ENCODE data around the gene ADAMTS9.
"Not testable (repeated sequence)": the region's sequence is repeated elsewhere in the genome, so short reads cannot be mapped to it uniquely, and the experiment has no call there.

ADAMTS9 gene

GRCh38 chr3:64568895-64569517 is 118.8 kb downstream of the ADAMTS9 start:
- DNase-seq = no peak

- no peak for DNase-seq
These were observed 120.9 kb downstream of the ADAMTS9 start for GRCh38 chr3:64566859-64567258.

GRCh38 chr3:64563751-64564150 is 124.0 kb downstream of the ADAMTS9 start:
- DNase-seq = no peak

- DNase-seq = no peak
These were observed 125.9 kb downstream of the ADAMTS9 start for GRCh38 chr3:64561868-64562267.

GRCh38 chr3:64561325-64561843 is 126.4 kb downstream of the ADAMTS9 start:
- no peak for DNase-seq

GRCh38 chr3:64560791-64561190 is 127.0 kb downstream of the ADAMTS9 start:
- no peak for DNase-seq

GRCh38 chr3:64559588-64559987 is 128.2 kb downstream of the ADAMTS9 start:
- no peak for DNase-seq

GRCh38 chr3:64556046-64556445 is 131.8 kb downstream of the ADAMTS9 start:
- DNase-seq = no peak

- no peak for DNase-seq
These were observed 132.4 kb downstream of the ADAMTS9 start for GRCh38 chr3:64555351-64555750.

GRCh38 chr3:64554096-64554920 is 133.5 kb downstream of the ADAMTS9 start:
- DNase-seq = no peak

GRCh38 chr3:64552966-64553365 is 134.8 kb downstream of the ADAMTS9 start:
- no peak for DNase-seq

GRCh38 chr3:64552160-64552559 is 135.6 kb downstream of the ADAMTS9 start:
- no peak for DNase-seq

- no peak for DNase-seq
These were observed 136.1 kb downstream of the ADAMTS9 start for GRCh38 chr3:64551697-64552096.

GRCh38 chr3:64550745-64551144 is 137.1 kb downstream of the ADAMTS9 start:
- no peak for DNase-seq

- DNase-seq = no peak
These were observed 137.9 kb downstream of the ADAMTS9 start for GRCh38 chr3:64549869-64550268.

GRCh38 chr3:64548200-64548889 is 139.5 kb downstream of the ADAMTS9 start:
- no peak for DNase-seq

GRCh38 chr3:64546856-64547255 is 140.9 kb downstream of the ADAMTS9 start:
- no peak for DNase-seq

GRCh38 chr3:64545239-64545638 is 142.6 kb downstream of the ADAMTS9 start:
- DNase-seq = not testable (repeated sequence)

- DNase-seq = no peak
These were observed 146.0 kb downstream of the ADAMTS9 start for GRCh38 chr3:64541803-64542202.

GRCh38 chr3:64539451-64540196 is 148.2 kb downstream of the ADAMTS9 start:
- no peak for DNase-seq

GRCh38 chr3:64536166-64536565 is 151.6 kb downstream of the ADAMTS9 start:
- DNase-seq = no peak

GRCh38 chr3:64533617-64534317 is 154.0 kb downstream of the ADAMTS9 start:
- DNase-seq = no peak

All from activated gamma-delta T cell (primary cell).